ENCODE data around the gene LYSMD4.

LYSMD4 gene

DNA sequence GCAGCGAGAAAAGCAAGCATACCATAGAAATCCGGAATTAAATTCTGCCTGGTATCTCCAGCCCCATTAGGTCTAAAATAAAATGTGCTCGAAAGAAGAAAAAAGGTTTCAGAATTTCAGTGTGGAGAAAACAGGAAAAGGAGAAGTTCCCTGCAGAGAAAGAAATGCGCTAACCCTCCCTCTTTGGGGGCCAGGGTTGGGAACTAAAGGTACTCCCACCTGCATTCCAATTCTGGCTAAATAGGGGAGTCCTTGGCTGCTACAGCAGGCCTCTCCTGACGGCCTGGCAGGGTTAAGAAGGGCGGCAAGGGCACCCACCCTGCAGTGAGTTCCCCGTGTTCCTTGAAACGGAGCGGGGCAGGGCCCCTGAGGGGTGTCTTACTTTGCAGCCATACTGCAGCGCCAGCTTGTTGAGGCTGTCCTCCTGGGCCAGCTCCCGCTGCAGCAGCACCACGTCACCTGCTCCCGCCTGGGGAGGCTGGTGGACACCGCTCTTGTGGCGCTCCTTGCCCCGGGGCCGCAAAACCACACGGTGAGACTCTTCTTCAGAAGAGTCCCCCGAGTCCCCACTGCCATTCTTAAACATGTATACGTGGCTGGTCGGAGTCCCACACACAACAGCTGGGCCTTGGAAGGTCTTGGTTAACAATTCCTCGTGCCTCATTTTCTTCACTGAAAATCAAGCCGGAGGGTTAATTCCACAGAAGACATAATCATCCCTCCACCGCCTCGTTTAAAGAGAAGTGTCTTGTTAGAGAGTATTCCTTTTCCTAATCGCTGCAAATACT lies 1.7 kb downstream of the LYSMD4 start:
- H3K4me3 ChIP-seq (ENCODE audit: low read length) = peak overlapping the region; percentile 74
- TF ChIP-seq, protein P1, sequence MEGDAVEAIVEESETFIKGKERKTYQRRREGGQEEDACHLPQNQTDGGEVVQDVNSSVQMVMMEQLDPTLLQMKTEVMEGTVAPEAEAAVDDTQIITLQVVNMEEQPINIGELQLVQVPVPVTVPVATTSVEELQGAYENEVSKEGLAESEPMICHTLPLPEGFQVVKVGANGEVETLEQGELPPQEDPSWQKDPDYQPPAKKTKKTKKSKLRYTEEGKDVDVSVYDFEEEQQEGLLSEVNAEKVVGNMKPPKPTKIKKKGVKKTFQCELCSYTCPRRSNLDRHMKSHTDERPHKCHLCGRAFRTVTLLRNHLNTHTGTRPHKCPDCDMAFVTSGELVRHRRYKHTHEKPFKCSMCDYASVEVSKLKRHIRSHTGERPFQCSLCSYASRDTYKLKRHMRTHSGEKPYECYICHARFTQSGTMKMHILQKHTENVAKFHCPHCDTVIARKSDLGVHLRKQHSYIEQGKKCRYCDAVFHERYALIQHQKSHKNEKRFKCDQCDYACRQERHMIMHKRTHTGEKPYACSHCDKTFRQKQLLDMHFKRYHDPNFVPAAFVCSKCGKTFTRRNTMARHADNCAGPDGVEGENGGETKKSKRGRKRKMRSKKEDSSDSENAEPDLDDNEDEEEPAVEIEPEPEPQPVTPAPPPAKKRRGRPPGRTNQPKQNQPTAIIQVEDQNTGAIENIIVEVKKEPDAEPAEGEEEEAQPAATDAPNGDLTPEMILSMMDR (conservative IDR thresholded peaks at IDR 0.05; ENCODE audit: low read length) = no peak
- no peak for DNase-seq (ENCODE audit: low read depth)

DNA sequence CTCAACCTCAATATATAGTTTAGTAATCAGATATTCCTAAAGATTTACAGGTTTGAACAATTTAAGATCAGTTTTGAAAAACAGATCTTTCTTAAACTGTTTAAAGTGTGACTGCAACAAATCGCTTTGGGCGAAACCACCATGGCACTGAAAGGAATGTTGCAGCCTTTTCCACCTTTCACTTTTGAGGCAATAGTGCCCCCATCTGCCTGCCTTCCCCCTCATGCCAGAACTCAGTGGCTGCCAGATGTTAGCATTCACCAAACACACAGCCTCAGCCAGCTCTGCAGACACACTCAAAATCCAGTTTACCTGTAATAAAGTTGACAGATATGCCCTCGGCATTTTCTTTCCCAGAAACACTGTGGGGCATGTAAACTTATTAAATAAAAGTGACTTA lies 3.3 kb downstream of the LYSMD4 start:
- no peak overlapping the region for H3K4me3 ChIP-seq (ENCODE audit: low read length)
- peak; percentile 67 for DNase-seq (ENCODE audit: low read depth)
- TF ChIP-seq, protein P1 (conservative IDR thresholded peaks at IDR 0.05; ENCODE audit: low read length) = peak; percentile 64

- no peak overlapping the region for H3K4me3 ChIP-seq (ENCODE audit: low read length)
- TF ChIP-seq, protein P1 (conservative IDR thresholded peaks at IDR 0.05; ENCODE audit: low read length) = no peak
- no peak for DNase-seq (ENCODE audit: low read depth)
Measured at GRCh38 chr15:99729327-99729726, 3.9 kb downstream of the LYSMD4 start.

- TF ChIP-seq, protein P1 (conservative IDR thresholded peaks at IDR 0.05; ENCODE audit: low read length) = no peak
- DNase-seq (ENCODE audit: low read depth) = no peak
- no peak overlapping the region for H3K4me3 ChIP-seq (ENCODE audit: low read length)
Measured at GRCh38 chr15:99728916-99729315, 4.3 kb downstream of the LYSMD4 start.

DNA sequence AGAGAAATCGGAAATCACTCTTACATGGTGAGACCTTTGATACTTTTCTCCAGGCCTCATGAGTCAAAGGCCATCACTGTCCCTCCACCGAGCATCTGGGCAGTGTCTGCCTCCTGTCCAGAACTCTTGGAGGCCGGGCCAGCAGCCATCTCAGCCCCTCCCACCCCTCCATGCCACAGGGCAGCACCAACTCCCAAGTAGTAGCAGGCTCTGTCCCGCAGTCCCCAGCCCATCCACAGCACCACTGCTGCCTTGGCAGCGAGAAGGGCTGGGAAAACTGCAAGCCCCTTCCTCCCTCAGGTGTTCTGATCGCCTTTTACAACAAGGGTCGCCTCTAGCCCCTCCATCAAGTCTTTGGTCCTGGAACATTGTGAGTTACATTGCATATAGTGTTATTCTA lies 5.5 kb downstream of the LYSMD4 start:
- no peak overlapping the region for H3K4me3 ChIP-seq (ENCODE audit: low read length)
- TF ChIP-seq, protein P1 (conservative IDR thresholded peaks at IDR 0.05; ENCODE audit: low read length) = no peak
- DNase-seq (ENCODE audit: low read depth) = no peak

DNA sequence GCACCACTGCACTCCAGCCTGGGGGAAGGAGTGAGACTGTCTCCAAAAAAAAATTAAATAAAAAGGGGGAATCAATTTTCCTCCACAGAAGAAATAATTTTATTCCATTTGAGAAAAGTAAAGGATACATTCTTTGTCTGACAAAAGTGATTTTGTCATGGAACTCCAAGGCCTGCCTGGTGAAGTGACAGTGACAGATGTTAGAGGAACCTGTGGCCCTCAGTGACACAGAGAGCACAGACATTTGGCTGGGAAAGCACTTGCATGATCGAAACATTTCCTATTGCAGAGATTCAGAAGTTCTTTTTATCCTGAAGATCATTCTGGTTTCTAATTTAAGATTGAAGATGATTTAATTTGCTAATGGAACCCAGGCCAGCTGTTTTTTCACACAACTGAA lies 5.9 kb downstream of the LYSMD4 start:
- H3K4me3 ChIP-seq (ENCODE audit: low read length) = no peak overlapping the region
- DNase-seq (ENCODE audit: low read depth) = no peak
- TF ChIP-seq, protein P1 (conservative IDR thresholded peaks at IDR 0.05; ENCODE audit: low read length) = no peak

DNA sequence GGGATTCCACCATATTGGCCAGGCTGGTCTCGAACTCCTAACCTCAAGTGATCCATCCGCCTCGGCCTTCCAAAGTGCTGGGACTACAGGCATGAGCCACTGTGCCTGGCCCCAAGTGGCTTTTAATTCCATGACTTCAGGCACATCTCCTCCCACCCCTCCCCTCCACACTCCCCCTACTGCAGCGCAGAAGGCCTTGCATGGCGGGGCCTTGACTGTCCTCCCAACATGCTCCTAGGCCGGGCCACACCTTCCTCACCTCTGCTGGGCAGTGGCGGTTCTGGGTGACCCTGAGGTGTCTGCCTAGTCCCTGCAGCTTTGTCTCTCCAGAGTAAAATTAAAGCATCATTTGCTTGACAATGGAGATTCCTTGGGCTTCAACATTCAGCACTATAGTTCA lies 6.9 kb downstream of the LYSMD4 start:
- H3K4me3 ChIP-seq (ENCODE audit: low read length) = no peak overlapping the region
- no peak for DNase-seq (ENCODE audit: low read depth)
- TF ChIP-seq, protein P1 (conservative IDR thresholded peaks at IDR 0.05; ENCODE audit: low read length) = no peak

Measured in AG10803 (cell line).